HG03571 (cell line): ENCODE measurements around the gene NPY4R.
"Not testable (repeated sequence)": the region's sequence is repeated elsewhere in the genome, so short reads cannot be mapped to it uniquely, and the experiment has no call there.

Experiments used
- ATAC-seq: cut with Tn5 transposase; IDR thresholded peaks from one replicate; pipeline ENCODE4 v1.9.1; 2021; ENCODE audit not compliant: unreplicated experiment

NPY4R gene

GRCh38 chr10:46457071-46457470, 8.7 kb downstream of the NPY4R start:
- ATAC-seq: not testable (repeated sequence)

DNA sequence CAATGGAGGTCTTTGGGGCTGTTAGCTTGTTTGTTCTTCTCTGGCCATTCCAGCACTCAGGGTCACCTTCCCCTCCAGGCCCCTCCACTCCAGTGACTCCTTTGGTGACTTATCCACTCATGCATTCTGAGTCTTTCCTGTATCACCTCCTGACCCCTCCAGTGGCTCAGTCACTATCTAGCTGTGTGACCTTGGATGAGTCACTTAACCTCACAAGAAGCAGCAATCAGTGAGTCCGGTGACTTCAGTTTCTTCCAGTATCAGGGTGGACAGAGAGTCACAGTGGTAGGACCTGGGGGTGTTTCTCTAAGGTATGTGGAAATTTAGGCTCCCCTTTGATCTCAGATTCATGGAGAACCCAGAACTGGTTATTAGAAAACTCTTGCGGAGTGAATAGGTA, 9.8 kb downstream of the NPY4R start:
- not testable (repeated sequence) for ATAC-seq

DNA sequence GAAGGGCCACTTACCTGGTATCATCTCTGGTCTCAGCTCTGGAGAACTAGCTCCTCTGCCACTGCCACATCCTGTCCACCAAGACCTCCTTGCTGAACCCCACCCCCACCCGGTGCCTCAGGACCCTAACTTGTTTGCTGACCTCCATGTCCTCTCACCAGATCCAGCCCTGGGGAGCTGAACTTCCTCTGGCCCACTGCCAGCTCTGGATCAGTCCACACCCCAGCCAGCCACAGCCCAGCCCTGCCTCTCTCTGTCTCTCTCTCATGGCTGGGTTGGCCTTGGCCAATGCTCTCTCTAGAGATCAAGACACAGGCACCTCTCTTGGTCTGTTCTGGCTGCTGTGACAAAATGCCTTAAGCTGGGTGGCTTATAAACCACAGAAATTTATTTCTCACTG, 14.4 kb downstream of the NPY4R start:
- not testable (repeated sequence) for ATAC-seq

GRCh38 chr10:46450829-46451228, 14.9 kb downstream of the NPY4R start:
- not testable (repeated sequence) for ATAC-seq

GRCh38 chr10:46447439-46447838, 18.3 kb downstream of the NPY4R start:
- ATAC-seq: not testable (repeated sequence)

DNA sequence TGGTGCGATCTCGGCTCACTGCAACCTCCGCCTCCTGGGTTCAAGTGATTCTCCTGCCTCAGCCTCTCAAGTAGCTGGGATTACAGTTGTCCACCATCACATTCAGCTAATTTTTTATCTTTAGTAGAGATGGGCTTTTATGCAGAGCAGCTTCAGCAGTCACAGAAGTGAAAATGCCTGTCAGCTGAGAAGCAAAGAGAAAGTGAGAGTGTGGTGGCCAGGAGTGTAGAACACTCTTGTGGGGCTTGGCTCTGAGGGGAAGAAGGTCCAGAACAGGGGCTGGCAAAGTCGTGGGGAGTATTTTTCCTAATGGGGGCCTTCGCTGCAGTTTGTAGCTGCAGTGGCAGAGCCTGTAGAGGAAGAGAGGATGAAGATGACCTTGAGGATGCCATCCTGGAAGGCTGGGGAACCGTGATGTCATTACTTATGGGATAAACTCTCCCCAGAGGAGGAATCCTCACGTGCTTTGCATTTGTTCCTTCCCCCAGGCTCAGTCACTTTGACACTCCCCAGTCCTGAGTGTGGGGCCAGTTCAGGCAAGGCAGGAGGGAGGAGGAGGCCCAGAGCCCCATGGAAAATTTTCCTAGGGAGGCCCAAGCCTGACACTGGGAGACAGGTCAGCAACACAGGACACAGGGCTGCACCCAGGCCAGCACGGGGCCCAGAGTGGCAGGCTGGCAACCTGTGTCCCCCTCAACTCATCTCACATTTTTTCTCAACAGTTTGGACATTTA, 20.2 kb downstream of the NPY4R start:
- not testable (repeated sequence) for ATAC-seq

- ATAC-seq: not testable (repeated sequence)
Observed at GRCh38 chr10:46443422-46443821, 22.3 kb downstream of the NPY4R start.

DNA sequence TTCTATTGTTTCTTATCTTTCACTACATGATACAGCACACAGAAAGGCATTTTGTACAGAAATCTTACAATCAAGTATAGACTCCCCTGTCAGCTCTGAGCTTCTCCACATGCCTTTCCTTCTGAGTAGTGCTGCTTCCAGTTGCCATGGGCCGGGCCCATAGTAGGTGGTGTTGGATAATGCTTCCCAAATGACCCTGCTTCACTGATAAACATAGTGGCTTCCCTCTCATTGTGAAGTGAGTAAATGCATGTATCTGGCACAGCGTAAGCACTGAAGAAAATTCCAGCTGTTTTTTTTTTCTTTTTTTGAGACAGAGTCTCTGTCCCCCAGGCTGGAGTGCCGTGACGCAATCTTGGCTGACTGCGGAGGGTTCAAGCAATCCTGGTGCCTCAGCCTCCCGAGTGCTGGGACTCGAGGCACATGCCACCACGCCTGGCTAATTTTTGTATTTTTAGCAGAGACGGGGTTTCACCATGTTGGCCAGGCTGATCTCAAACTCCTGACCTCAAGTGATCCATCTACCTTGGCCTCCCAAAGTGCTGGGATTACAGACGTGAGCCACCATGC, 23.0 kb downstream of the NPY4R start:
- not testable (repeated sequence) for ATAC-seq

GRCh38 chr10:46441837-46442278, 23.9 kb downstream of the NPY4R start:
- not testable (repeated sequence) for ATAC-seq

GRCh38 chr10:46440942-46441341, 24.8 kb downstream of the NPY4R start:
- not testable (repeated sequence) for ATAC-seq

DNA sequence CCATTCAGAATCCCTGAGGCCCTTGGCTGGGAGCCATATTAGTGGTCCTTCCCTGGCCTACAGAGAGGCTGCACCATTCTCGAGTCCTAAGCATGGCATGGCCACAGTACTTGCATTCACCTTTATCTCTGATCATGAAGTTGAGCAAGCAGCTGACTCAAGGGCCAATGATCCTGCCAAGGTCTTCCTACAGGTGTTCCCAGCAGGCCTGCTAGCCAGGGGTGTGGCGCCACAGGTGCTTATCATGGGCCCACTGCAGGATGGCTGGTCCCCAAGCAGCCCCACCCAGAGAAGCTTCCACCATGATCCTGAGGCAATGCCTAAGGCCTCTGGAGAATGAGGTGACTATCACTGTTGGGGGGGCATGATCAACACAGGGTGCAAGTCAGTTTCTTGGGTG, 42.2 kb downstream of the NPY4R start:
- ATAC-seq: not testable (repeated sequence)

DNA sequence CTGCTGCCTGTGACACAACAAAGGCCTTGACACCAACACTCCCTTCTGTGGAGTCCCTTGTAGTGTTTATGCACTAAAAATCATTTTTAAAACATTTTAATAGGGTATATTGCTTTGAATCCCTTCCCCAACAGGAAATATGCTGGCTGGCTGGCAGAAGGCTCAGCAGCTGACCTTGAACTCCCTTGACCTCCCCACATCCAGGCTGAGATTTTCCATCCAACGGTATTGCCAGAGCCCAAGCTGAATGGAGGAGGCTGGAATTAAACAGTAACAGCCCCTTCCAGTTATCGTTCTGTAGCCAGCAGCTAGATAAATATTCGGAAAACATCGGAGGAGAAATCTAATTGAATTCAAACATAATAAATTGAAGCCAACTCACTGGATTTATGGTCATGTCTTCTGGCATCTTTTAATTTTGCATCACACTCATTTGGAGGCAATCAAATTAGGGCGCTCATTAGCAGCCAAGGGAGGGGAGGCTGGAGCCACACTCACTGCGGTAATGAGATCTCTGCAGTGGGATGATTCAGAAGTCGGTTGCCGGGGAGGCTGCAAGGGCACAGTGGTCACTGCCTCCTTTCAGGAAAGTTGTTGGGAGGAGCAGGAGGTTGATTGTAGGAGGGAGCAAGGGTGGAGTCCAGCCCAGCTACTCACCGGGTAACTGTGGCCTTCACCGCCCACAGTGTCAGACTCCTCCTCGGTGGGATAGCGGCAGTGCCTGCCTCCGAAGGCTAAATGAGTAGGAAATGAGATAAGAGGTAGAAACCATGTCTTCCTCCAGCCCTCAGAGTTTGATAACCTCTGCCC, 46.0 kb downstream of the NPY4R start:
- not testable (repeated sequence) for ATAC-seq

DNA sequence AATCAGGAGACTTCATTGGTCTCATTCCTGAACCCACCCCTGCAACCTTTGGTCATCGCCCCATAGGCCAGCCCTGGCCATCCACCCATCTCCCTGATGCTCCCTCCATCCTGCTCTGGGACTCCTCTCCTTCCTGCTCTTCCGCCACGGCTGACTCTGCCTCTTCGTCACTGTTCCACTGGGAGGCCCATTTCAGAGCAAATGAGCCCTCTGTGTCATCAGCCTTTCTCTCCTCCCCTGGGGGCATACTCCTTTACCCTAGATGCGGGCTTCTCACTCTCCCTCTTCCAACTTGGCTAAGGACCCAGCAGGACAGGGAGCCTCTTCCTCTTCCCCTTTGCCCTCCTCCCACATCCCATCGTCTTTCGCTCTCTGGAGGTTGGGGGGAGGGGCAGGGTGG, 47.5 kb downstream of the NPY4R start:
- not testable (repeated sequence) for ATAC-seq

DNA sequence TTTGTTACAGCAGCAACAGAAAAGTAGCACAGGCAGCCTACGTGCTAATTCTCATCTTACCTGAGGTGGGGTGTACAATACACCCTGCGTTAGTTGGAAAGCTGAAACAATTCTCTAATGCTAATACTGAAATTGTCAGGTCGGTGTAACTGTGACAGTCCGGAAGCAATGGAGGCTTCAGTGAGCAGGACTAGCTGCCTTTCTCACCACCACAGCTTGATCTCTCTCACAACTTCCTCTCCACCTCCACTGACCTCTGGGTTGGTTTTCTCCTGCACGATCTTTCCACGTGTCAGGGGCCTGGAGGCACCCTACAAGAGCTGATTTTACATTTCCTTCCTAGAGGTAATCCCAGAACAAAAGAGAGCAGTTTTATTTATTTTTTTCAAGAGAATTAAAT, 50.5 kb downstream of the NPY4R start:
- ATAC-seq: not testable (repeated sequence)

- ATAC-seq: not testable (repeated sequence)
Observed at GRCh38 chr10:46412665-46413064, 53.1 kb downstream of the NPY4R start.

DNA sequence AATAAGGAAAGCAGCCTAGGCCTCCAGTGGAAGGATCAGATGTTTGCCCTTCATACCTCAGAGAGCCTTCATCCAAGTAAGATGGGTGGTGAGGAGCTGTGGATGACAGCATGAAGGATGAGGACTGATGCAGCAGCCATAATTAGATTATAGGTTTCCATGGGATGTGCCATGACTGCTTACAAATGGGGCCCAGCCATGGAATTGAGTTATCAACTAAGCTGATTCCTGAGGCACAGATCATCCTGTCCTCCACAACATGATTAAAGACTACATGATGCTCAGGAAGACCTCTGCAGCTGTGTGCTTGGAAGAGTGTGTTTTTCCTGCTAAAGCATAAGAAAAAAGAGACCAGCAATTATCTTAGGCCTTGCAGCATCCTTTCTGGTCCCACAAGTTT, 54.6 kb downstream of the NPY4R start:
- ATAC-seq: not testable (repeated sequence)
